Smooth muscle cell (in vitro differentiated cells): ENCODE data around the gene E2F1. TPM values are rescaled to one million over a fixed set of nuclear protein-coding genes. Genes with fewer than 3 reads are reported as not detected.

Experiments used
- DNase-seq: peaks from one replicate; lab custom pipeline; 2025; ENCODE audit not compliant: unreplicated experiment; lab: John Stamatoyannopoulos, UW
- H2AFZ ChIP-seq: fragments of 200-600 bp; sonication (generic); 2 replicates; pipeline ENCODE4 v1.6.0; 2016; ENCODE audit warnings: antibody characterized with exemption, low read depth, mild to moderate bottlenecking
- H3F3A ChIP-seq: fragments of 200-600 bp; sonication (generic); 2 replicates; pipeline ENCODE4 v1.6.0; 2017; ENCODE audit warnings: antibody characterized with exemption, low read depth
- H3K27ac ChIP-seq: fragments of 200-600 bp; sonication (generic); 2 replicates; pipeline ENCODE4 v1.5.1; 2016; ENCODE audit warnings: low read depth, mild to moderate bottlenecking
- H3K27me3 ChIP-seq: fragments of 200-600 bp; sonication (generic); 2 replicates; pipeline ENCODE4 v1.6.1; 2016; ENCODE audit warnings: low read depth, mild to moderate bottlenecking
- H3K36me3 ChIP-seq: fragments of 200-600 bp; sonication (generic); 2 replicates; pipeline ENCODE4 v1.5.1; 2016; ENCODE audit warnings: low read depth
- H3K4me1 ChIP-seq: fragments of 200-600 bp; sonication (generic); 2 replicates; pipeline ENCODE4 v1.5.1; 2016; ENCODE audit warnings: low read depth
- H3K4me2 ChIP-seq: fragments of 200-600 bp; sonication (generic); 2 replicates; pipeline ENCODE4 v1.6.0; 2016; ENCODE audit warnings: mild to moderate bottlenecking
- H3K4me3 ChIP-seq: fragments of 200-600 bp; sonication (generic); 2 replicates; pipeline ENCODE4 v1.5.1; 2016; ENCODE audit warnings: mild to moderate bottlenecking
- H3K79me2 ChIP-seq: fragments of 200-600 bp; sonication (generic); 2 replicates; pipeline ENCODE4 v1.6.0; 2016; ENCODE audit warnings: low read depth, mild to moderate bottlenecking
- H3K9ac ChIP-seq: fragments of 200-600 bp; sonication (generic); 2 replicates; pipeline ENCODE4 v1.6.0; 2016; ENCODE audit warnings: low read depth
- H3K9me3 ChIP-seq: fragments of 200-600 bp; sonication (generic); replicated peaks from 2 replicates; pipeline ENCODE4 v1.5.1; 2016; ENCODE audit warnings: low read depth
- H4K20me1 ChIP-seq: fragments of 200-600 bp; sonication (generic); 2 replicates; pipeline ENCODE4 v1.6.0; 2016; ENCODE audit warnings: low read depth
- WGBS: methylation state at CpG from one replicate; pipeline ENCODE4 v1.1.7; 2016; ENCODE audit warnings: low lambda C conversion rate; 5-methylcytosine and 5-hydroxymethylcytosine counted together
- polyA plus RNA-seq: library from polyadenylated mRNA; unstranded; fragments of >200 nt; fragmentation: Nextera tagmentation; extraction: Ambion mirVana; gene quantifications from 2 replicates; pipeline ENCODE4 v1.2.1, GENCODE V29; 2016
- total RNA-seq: library from RNA; depleted of rRNA; stranded (reverse); fragments of >200 nt; gene quantifications from 2 replicates; pipeline ENCODE4 v1.2.3, GENCODE V29; 2014
- TF ChIP-seq, protein P1 (sequence below): fragments of 200-600 bp; sonication (generic); IDR thresholded peaks from 2 replicates; pipeline ENCODE4 v1.5.1; 2017; ENCODE audit warnings: borderline replicate concordance, mild to moderate bottlenecking, antibody characterized with exemption; ENCODE audit not compliant: insufficient read depth, poor library complexity, severe bottlenecking

The E2F1 gene
- total and polyA plus RNA-seq, 2 experiments from 2014 or later = 5.0 to 19.4 TPM

DNA sequence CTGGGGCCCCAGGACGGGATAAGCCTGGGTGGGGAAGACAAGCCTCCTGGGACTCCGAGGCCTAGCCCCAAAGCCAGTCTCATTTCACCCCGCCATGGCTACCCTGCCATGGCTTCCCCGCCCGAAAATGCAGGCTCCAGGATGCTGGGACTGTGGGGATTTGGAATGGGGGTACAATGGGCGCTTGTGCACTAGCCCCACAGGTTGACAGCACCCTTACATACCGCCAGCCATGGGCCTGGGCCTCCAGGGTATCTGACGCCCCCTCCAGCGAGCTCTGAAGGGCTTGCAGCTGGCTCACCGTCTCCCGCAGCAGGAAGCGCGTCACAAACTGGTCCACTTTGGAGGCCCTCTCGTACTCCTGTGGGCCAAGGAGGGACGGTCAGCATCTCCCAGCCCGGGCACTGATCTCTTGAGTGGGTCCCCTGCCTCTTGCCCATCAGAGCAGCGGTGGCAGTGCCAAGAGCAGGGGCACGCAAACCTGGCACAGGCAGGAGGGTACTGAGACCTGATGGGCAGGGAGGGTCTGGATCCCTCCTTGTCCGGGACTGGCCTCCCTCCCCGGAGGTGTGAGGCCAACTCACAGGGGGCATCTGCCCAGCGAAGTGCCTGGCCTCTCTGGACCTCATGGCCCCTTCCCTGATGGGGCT lies 26.0 kb downstream of the E2F1 start:
- Histone ChIP-seq H2AFZ (no peak overlapping the region), H3K4me2 (no peak overlapping the region), H4K20me1 (no peaks in the 10 kb centered on the region), H3K79me2 (peaks cover 5% of the 10 kb centered on the region), H3K27ac (no peak overlapping the region), H3K9me3 (no peaks in the 10 kb centered on the region), H3K4me1 (peaks cover 6% of the 10 kb centered on the region), H3K4me3 (no peak overlapping the region), H3K36me3 (peaks cover 6% of the 10 kb centered on the region), H3F3A (peaks cover 12% of the 10 kb centered on the region), H3K9ac (no peak overlapping the region), H3K27me3 (no peaks in the 10 kb centered on the region)
- WGBS = 97% methylated on average over 21 of the region's 21 CpGs
- DNase-seq = no peak
- TF ChIP-seq, protein P1, sequence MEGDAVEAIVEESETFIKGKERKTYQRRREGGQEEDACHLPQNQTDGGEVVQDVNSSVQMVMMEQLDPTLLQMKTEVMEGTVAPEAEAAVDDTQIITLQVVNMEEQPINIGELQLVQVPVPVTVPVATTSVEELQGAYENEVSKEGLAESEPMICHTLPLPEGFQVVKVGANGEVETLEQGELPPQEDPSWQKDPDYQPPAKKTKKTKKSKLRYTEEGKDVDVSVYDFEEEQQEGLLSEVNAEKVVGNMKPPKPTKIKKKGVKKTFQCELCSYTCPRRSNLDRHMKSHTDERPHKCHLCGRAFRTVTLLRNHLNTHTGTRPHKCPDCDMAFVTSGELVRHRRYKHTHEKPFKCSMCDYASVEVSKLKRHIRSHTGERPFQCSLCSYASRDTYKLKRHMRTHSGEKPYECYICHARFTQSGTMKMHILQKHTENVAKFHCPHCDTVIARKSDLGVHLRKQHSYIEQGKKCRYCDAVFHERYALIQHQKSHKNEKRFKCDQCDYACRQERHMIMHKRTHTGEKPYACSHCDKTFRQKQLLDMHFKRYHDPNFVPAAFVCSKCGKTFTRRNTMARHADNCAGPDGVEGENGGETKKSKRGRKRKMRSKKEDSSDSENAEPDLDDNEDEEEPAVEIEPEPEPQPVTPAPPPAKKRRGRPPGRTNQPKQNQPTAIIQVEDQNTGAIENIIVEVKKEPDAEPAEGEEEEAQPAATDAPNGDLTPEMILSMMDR = no peak

DNA sequence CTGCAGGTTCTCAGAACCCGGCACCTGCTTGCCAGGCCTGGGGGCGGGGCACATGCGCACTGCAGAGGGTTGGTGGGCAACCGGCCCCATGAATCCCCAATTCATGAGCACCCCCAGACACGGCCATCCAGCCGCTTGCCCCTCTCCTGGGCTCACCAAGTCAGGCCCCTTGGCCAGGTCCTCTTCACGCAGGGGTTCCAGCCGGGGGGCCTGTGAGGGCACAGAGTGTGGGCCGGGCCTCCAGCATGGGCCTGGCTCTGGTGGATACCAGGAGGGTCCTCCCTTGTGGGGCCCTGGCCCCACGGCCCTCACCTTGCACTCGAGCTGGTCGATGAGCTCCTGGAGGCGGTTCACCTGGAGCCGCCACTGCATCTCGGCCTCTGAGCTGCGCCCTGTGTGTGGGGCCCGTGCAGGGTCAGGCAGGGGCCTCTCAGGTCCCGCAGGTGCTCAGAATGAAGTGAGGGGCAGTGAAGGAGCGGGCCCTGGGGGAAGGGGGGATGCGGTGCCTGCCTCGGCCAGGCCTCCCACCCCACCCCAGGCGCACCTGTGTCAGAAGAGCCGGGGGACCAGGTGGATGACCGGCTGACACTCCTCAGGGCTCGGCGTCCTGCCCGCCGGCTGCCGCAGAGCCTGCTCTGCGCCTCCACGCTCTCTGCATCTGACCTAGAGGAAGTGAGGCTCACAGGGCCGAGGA lies 26.7 kb downstream of the E2F1 start:
- no peak overlapping the region for H2AFZ ChIP-seq
- H3K27me3 ChIP-seq = no peaks in the 10 kb centered on the region
- peaks cover 6% of the 10 kb centered on the region for H3K4me1 ChIP-seq
- 98% methylated on average over 32 of the region's 32 CpGs for WGBS
- TF ChIP-seq, protein P1 = no peak
- H3K4me3 ChIP-seq = no peak overlapping the region
- no peak for DNase-seq
- no peaks in the 10 kb centered on the region for H3K9me3 ChIP-seq
- H3K36me3 ChIP-seq = peaks cover 6% of the 10 kb centered on the region
- H4K20me1 ChIP-seq = no peaks in the 10 kb centered on the region
- peaks cover 5% of the 10 kb centered on the region for H3K79me2 ChIP-seq
- no peak overlapping the region for H3K9ac ChIP-seq
- peaks cover 8% of the 10 kb centered on the region for H3F3A ChIP-seq
- H3K27ac ChIP-seq = no peak overlapping the region
- no peak overlapping the region for H3K4me2 ChIP-seq

DNA sequence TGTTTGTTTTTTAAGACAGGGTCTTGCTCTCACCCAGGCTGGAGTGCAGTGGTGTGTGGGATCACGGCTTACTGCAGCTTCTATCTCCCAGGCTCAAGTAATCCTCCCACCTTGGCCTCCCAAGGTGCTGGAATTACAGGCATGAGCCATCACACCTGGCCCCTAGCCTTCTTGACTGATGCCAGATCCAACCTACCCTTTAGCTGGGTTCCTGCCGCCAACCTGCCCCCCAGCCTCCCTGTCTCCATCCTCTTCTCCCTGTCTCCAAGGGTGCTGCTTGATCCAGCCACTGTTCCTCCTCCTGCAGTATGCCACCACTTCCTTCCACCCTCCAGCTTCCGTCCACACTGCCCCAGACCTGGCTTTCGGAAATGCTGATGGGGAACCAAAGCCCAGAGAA lies 27.3 kb downstream of the E2F1 start:
- H3K4me1 ChIP-seq = peaks cover 4% of the 10 kb centered on the region
- peaks cover 7% of the 10 kb centered on the region for H3F3A ChIP-seq
- H3K36me3 ChIP-seq = peaks cover 6% of the 10 kb centered on the region
- no peak overlapping the region for H3K27ac ChIP-seq
- no peaks in the 10 kb centered on the region for H3K9me3 ChIP-seq
- no peak overlapping the region for H3K4me2 ChIP-seq
- H2AFZ ChIP-seq = no peak overlapping the region
- no peaks in the 10 kb centered on the region for H4K20me1 ChIP-seq
- no peak overlapping the region for H3K4me3 ChIP-seq
- H3K9ac ChIP-seq = no peak overlapping the region
- TF ChIP-seq, protein P1 = no peak
- H3K79me2 ChIP-seq = peaks cover 5% of the 10 kb centered on the region
- DNase-seq = no peak
- 98% methylated on average over 4 of the region's 4 CpGs for WGBS
- H3K27me3 ChIP-seq = no peaks in the 10 kb centered on the region

DNA sequence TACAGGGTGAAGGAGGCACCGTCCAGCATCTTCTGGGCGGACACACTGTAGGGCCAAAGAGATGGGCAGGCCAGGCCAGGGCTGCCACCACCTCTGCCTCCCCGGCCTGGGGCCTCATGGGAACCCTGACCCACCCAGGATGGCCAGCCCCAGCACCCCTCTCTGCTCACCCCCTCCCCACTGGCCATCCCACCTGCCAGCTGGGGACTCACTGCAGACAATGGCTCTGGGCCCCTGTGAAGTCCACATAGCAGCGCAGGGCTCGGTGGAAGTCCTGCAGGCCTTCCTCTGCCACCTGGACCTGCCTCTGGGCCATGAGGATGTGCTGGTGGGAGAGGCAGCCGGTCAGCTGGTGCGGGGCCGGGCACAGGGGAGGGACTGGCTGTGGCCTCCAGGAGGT lies 27.7 kb downstream of the E2F1 start:
- no peaks in the 10 kb centered on the region for H4K20me1 ChIP-seq
- H3K9me3 ChIP-seq = no peaks in the 10 kb centered on the region
- no peaks in the 10 kb centered on the region for H3K27me3 ChIP-seq
- H2AFZ ChIP-seq = no peak overlapping the region
- no peak overlapping the region for H3K9ac ChIP-seq
- 98% methylated on average over 8 of the region's 8 CpGs for WGBS
- DNase-seq = no peak
- peaks cover 5% of the 10 kb centered on the region for H3K79me2 ChIP-seq
- H3K36me3 ChIP-seq = peaks cover 6% of the 10 kb centered on the region
- H3K4me3 ChIP-seq = no peak overlapping the region
- H3K4me2 ChIP-seq = no peak overlapping the region
- peaks cover 7% of the 10 kb centered on the region for H3F3A ChIP-seq
- TF ChIP-seq, protein P1 = no peak
- no peak overlapping the region for H3K27ac ChIP-seq
- peaks cover 3% of the 10 kb centered on the region for H3K4me1 ChIP-seq
